ENCODE results near the gene RYR3.

GRCh38 chr15:33823119-33823518, 512.4 kb downstream of the RYR3 start:
- TF ChIP-seq, protein P1, sequence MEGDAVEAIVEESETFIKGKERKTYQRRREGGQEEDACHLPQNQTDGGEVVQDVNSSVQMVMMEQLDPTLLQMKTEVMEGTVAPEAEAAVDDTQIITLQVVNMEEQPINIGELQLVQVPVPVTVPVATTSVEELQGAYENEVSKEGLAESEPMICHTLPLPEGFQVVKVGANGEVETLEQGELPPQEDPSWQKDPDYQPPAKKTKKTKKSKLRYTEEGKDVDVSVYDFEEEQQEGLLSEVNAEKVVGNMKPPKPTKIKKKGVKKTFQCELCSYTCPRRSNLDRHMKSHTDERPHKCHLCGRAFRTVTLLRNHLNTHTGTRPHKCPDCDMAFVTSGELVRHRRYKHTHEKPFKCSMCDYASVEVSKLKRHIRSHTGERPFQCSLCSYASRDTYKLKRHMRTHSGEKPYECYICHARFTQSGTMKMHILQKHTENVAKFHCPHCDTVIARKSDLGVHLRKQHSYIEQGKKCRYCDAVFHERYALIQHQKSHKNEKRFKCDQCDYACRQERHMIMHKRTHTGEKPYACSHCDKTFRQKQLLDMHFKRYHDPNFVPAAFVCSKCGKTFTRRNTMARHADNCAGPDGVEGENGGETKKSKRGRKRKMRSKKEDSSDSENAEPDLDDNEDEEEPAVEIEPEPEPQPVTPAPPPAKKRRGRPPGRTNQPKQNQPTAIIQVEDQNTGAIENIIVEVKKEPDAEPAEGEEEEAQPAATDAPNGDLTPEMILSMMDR (conservative IDR thresholded peaks at IDR 0.05; ENCODE audit: low read length), result no peak
- no peak for TF ChIP-seq EZH2phosphoT487 (IDR thresholded peaks at IDR 0.05; ENCODE audit: borderline replicate concordance)
